B cell (primary cell): Measurements from ENCODE around the gene SH3BP2. TPM values are rescaled to one million over a fixed set of nuclear protein-coding genes. Genes with fewer than 3 reads are reported as not detected.
A peak's percentile ranks its signal among the peaks of the same experiment; 100 is the strongest.

Source experiments
- ATAC-seq: fragments of 200-7000 bp; cut with Tn5 transposase; one replicate; pipeline ENCODE4 v1.10.0; 2021; ENCODE audit warnings: low read depth, mild to moderate bottlenecking, moderate number of reproducible peaks, moderate library complexity
- CTCF ChIA-PET: fragments of 350-600 bp; sonication (Branson Sonifier 250); formaldehyde crosslinking; loops from one replicate; lab custom pipeline; 2021; ENCODE audit warnings: antibody characterized with exemption, inconsistent platforms; lab: Charles Lee
- POLR2A ChIA-PET: fragments of 350-600 bp; sonication (Branson Sonifier 250); formaldehyde crosslinking; loops from one replicate; lab custom pipeline; 2021; ENCODE audit warnings: antibody characterized with exemption; lab: Charles Lee
- DNase-seq: peaks from one replicate; pipeline ENCODE4 v3.0.0; 2013
- H2AFZ ChIP-seq: 2 replicates; pipeline ENCODE4 v1.6.1; 2012; ENCODE audit warnings: mild to moderate bottlenecking, low read depth, low read length; ENCODE audit not compliant: insufficient read depth, poor library complexity, severe bottlenecking
- H3K27ac ChIP-seq, 2 donors: 1 replicate in 1 of 2; 2 replicates in 1 of 2; pipeline ENCODE4 v1.5.1; 2012 to 2013; ENCODE audit warnings: low read length in 2 of 2, mild to moderate bottlenecking in 2 of 2, moderate library complexity in 1 of 2
- H3K27me3 ChIP-seq, 4 experiments: fragments of 200-600 bp in 1 of 4; sonication (generic) in 1 of 4; replicated peaks in 1 of 4; 1 replicate in 2 of 4; 2 replicates in 2 of 4; pipeline versions ENCODE4 v1.6.1 to v1.7.0; 2013 to 2016; ENCODE audit warnings: low read length in 3 of 4, mild to moderate bottlenecking in 2 of 4, mixed read lengths in 1 of 4, moderate library complexity in 1 of 4; ENCODE audit not compliant: insufficient read depth in 4 of 4, control insufficient read depth in 3 of 4; ENCODE audit errors: control extremely low read depth in 1 of 4
- H3K36me3 ChIP-seq, 2 experiments: replicated peaks in 1 of 2; 1 replicate in 1 of 2; 2 replicates in 1 of 2; pipeline versions ENCODE4 v1.6.1 to v1.7.1; 2013; ENCODE audit warnings: low read length in 1 of 2; ENCODE audit not compliant: insufficient read depth in 2 of 2, control insufficient read depth in 1 of 2; ENCODE audit errors: control extremely low read depth in 1 of 2, extremely low read depth in 1 of 2
- H3K4me1 ChIP-seq, 2 donors: fragments of 200-600 bp in 1 of 2; sonication (generic) in 1 of 2; 1 replicate in 1 of 2; 2 replicates in 1 of 2; pipeline versions ENCODE4 v1.5.1 to v1.6.1; 2013 to 2017; ENCODE audit warnings: low read length in 2 of 2; ENCODE audit not compliant: control insufficient read depth in 2 of 2, insufficient read depth in 2 of 2
- H3K4me2 ChIP-seq: replicated peaks from 2 replicates; pipeline ENCODE3; 2012; ENCODE audit warnings: mild to moderate bottlenecking, low read depth, low read length; ENCODE audit not compliant: poor library complexity, severe bottlenecking
- H3K4me3 ChIP-seq, 5 experiments: fragments of 200-600 bp in 1 of 5; sonication (generic) in 1 of 5; 1 replicate in 3 of 5; 2 replicates in 2 of 5; pipeline versions ENCODE4 v1.5.1 to v1.7.0; 2011 to 2016; ENCODE audit warnings: low read length in 4 of 5, mild to moderate bottlenecking in 4 of 5, low read depth in 2 of 5, control low read depth in 1 of 5, moderate library complexity in 1 of 5; ENCODE audit not compliant: insufficient read depth in 1 of 5; ENCODE audit errors: control extremely low read depth in 1 of 5, extremely low read depth in 1 of 5
- H3K79me2 ChIP-seq: fragments of 200-600 bp; sonication (generic); one replicate; pipeline ENCODE4 v1.6.0; 2016; ENCODE audit warnings: low read length; ENCODE audit not compliant: control insufficient read depth, insufficient read depth
- H3K9ac ChIP-seq: fragments of 200-600 bp; sonication (generic); 2 replicates; pipeline ENCODE4 v1.6.1; 2017; ENCODE audit warnings: mild to moderate bottlenecking, low read length, moderate library complexity
- H3K9me3 ChIP-seq, 3 donors: one replicate each; pipeline versions ENCODE4 v1.6.1 to v1.7.1; 2013; ENCODE audit warnings: low read length in 2 of 3; ENCODE audit not compliant: control insufficient read depth in 2 of 3, insufficient read depth in 1 of 3; ENCODE audit errors: control extremely low read depth in 1 of 3
- H4K20me1 ChIP-seq: 2 replicates; pipeline ENCODE4 v1.6.0; 2012; ENCODE audit warnings: mild to moderate bottlenecking, low read length; ENCODE audit not compliant: insufficient read depth, control insufficient read depth, poor library complexity, severe bottlenecking
- H3K27ac Mint-ChIP-seq: one replicate; pipeline ENCODE4 v1.8.0; 2021; ENCODE audit warnings: mixed read lengths
- H3K27me3 Mint-ChIP-seq: one replicate; pipeline ENCODE4 v1.8.0; 2021; ENCODE audit warnings: mixed read lengths
- H3K4me1 Mint-ChIP-seq: one replicate; pipeline ENCODE4 v1.8.0; 2021; ENCODE audit warnings: mixed read lengths
- H3K4me3 Mint-ChIP-seq: one replicate; pipeline ENCODE4 v1.8.0; 2021; ENCODE audit warnings: mixed read lengths
- H3K9me3 Mint-ChIP-seq: one replicate; pipeline ENCODE4 v1.8.0; 2022; ENCODE audit warnings: mixed read lengths; ENCODE audit not compliant: insufficient read depth
- CTCF ChIP-seq: fragments of 200-600 bp; IDR thresholded peaks from one replicate; pipeline ENCODE4 v1.8.0; 2022; ENCODE audit warnings: antibody characterized with exemption, mild to moderate bottlenecking
- WGBS: methylation state at CpG from one replicate; pipeline ENCODE4 v1.1.5; 2013; ENCODE audit warnings: missing lambda C conversion rate; ENCODE audit not compliant: insufficient coverage; 5-methylcytosine and 5-hydroxymethylcytosine counted together
- intact Hi-C: fragments of 100-400 bp; cut with micrococcal nuclease; formaldehyde crosslinking; loops from one replicate; pipeline ENCODE4 v1.10.0; 2022
- polyA plus RNA-seq: library from polyadenylated mRNA; depleted of rRNA; stranded (reverse); fragments of >200 nt; gene quantifications from 2 replicates; pipeline ENCODE4 v1.2.3, GENCODE V29; 2012
- total RNA-seq, 2 donors: library from RNA; stranded (reverse); fragments of 120-200 nt in 1 of 2; gene quantifications; 1 replicate in 1 of 2; 2 replicates in 1 of 2; pipeline versions ENCODE4 v1.2.3 to v1.2.4, GENCODE V29; 2013 to 2022

Gene SH3BP2
- total and polyA plus RNA-seq, 2 donors (not counting 1 experiment from before 2014, with no cell fraction given) = 30.8 to 219 TPM

GRCh38 chr4:2799224-2799911, 6.5 kb downstream of the SH3BP2 start:
- Histone ChIP-seq H4K20me1 (peaks cover 16% of the 10 kb centered on the region), H3K27me3 (no peaks in the 10 kb centered on the region), H3K4me1 (peaks cover 75 to 95% of the 10 kb centered on the region in 2 donors), H3K27ac (peak overlapping the region; percentile 76 to 83), H3K4me3 (peak overlapping the region; percentile 46 to 67 (median 59)), H2AFZ (peak overlapping the region; percentile 20), H3K36me3 (peaks cover 0 to 13% of the 10 kb centered on the region in 2 experiments), H3K79me2 (peaks cover 81% of the 10 kb centered on the region), H3K9me3 (no peaks in the 10 kb centered on the region), H3K9ac (peak overlapping the region; percentile 63), H3K4me2 (peak overlapping the region; percentile 86)
- 40% methylated on average over 13 of the region's 14 CpGs for WGBS
- TF ChIP-seq CTCF = no peak
- Mint-ChIP-seq H3K27ac (peak overlapping the region; percentile 90), H3K4me1 (peaks cover 70% of the 10 kb centered on the region), H3K27me3 (no peaks in the 10 kb centered on the region), H3K4me3 (peak overlapping the region; percentile 83), H3K9me3 (no peaks in the 10 kb centered on the region)
- ChIA-PET POLR2A (interaction anchor here (0.8 to 3.0 kb wide), 9 partner anchors 8 to 163 kb away, joined by 3 to 18 read pairs (median 4); no protein-coding TSS in a partner anchor), CTCF (interaction anchor here (1.2 to 1.9 kb wide), 3 partner anchors 10 to 35 kb away, joined by 3 to 6 read pairs (median 5); no protein-coding TSS in a partner anchor)
- intact Hi-C loops = loop anchor here (2.0 kb wide), 1 partner anchor 13 kb away; no protein-coding TSS in a partner anchor
- ATAC-seq = no peak
- no peak for DNase-seq
